Mesothelial cell of epicardium (in vitro differentiated cells): ENCODE results near the gene SEPTIN6. TPM values are rescaled to one million over a fixed set of nuclear protein-coding genes. Genes with fewer than 3 reads are reported as not detected.
"Not testable (repeated sequence)": the region's sequence is repeated elsewhere in the genome, so short reads cannot be mapped to it uniquely, and the experiment has no call there.

ENCODE experiments used
- DNase-seq, 2 experiments: peaks; one replicate each; pipeline ENCODE4 v3.0.0; 2021; ENCODE audit warnings: low spot score in 2 of 2; ENCODE audit not compliant: unreplicated experiment in 2 of 2
- H3K27ac Mint-ChIP-seq: 2 replicates; pipeline ENCODE4 v1.8.0; 2021; ENCODE audit warnings: mixed read lengths
- H3K27me3 Mint-ChIP-seq: 2 replicates; pipeline ENCODE4 v1.8.0; 2021; ENCODE audit warnings: low read depth, mixed read lengths
- H3K36me3 Mint-ChIP-seq: 2 replicates; pipeline ENCODE4 v1.8.0; 2021; ENCODE audit warnings: mixed read lengths
- H3K4me1 Mint-ChIP-seq: 2 replicates; pipeline ENCODE4 v1.8.0; 2021; ENCODE audit warnings: mixed read lengths
- H3K4me3 Mint-ChIP-seq: 2 replicates; pipeline ENCODE4 v1.8.0; 2021; ENCODE audit warnings: mild to moderate bottlenecking, moderate library complexity, mixed read lengths
- H3K9me3 Mint-ChIP-seq: 2 replicates; pipeline ENCODE4 v1.8.0; 2021; ENCODE audit warnings: mixed read lengths
- CTCF ChIP-seq: fragments of 200-600 bp; sonication (generic); IDR thresholded peaks from one replicate; pipeline ENCODE4 v1.5.0; 2021; ENCODE audit warnings: antibody characterized with exemption; ENCODE audit not compliant: unreplicated experiment
- total RNA-seq: library from RNA; stranded (reverse); gene quantifications from 3 replicates; pipeline ENCODE4 v1.2.1, GENCODE V29; 2021

SEPTIN6 gene
- total RNA-seq, 1 donor from 2014 or later: 62.7 TPM

- Mint-ChIP-seq H3K27me3 (no peaks in the 10 kb centered on the region), H3K27ac (peak overlapping the region; percentile 33), H3K9me3 (peaks cover 3% of the 10 kb centered on the region), H3K4me3 (no peak overlapping the region), H3K4me1 (peaks cover 32% of the 10 kb centered on the region), H3K36me3 (no peaks in the 10 kb centered on the region)
- TF ChIP-seq CTCF: no peak
- DNase-seq: no peak
Measured at GRCh38 chrX:119687661-119688413, 5.1 kb downstream of the SEPTIN6 start.

DNA sequence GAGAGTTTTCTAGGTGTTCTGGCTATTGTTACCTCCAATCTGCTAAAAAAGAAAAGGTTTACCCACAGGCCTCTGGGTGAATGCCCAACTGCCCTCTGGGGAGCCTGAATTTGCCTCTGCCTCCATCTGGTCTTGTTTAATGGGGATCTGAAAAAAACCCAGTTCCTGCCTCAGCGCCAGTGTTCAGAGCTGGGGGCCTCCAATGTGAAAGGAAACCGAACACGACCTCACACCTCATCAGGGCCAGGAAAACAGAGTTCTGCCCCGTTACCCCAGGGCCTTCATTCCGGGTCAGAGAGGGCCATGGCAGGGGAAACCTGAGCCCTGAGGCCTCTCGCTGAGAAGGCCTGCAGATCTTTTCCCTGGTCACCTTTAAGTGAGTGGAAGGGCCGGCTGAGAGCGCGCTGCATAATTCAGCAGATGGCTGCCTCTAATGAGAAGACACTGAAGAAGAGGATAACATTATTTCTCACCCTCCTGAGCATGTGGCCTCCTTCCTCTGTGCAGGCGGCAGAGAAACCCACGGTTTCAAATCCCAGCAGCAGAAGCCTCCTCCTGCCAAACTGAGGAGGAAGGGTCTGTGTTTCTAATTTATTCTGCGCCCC lies 6.8 kb downstream of the SEPTIN6 start:
- Mint-ChIP-seq H3K4me1 (peaks cover 27% of the 10 kb centered on the region), H3K4me3 (no peak overlapping the region), H3K9me3 (peaks cover 6% of the 10 kb centered on the region), H3K27me3 (no peaks in the 10 kb centered on the region), H3K27ac (peak overlapping the region; percentile 93), H3K36me3 (no peaks in the 10 kb centered on the region)
- no peak for DNase-seq
- no peak for TF ChIP-seq CTCF

- peaks cover 21% of the 10 kb centered on the region for H3K4me1 Mint-ChIP-seq
- H3K9me3 Mint-ChIP-seq: peaks cover 10% of the 10 kb centered on the region
- H3K4me3 Mint-ChIP-seq: no peak overlapping the region
- no peak for TF ChIP-seq CTCF
- no peaks in the 10 kb centered on the region for H3K36me3 Mint-ChIP-seq
- no peak for DNase-seq
- peak overlapping the region; percentile 93 for H3K27ac Mint-ChIP-seq
- no peaks in the 10 kb centered on the region for H3K27me3 Mint-ChIP-seq
Measured at GRCh38 chrX:119685225-119686066, 7.5 kb downstream of the SEPTIN6 start.

GRCh38 chrX:119684916-119685224 lies 8.1 kb downstream of the SEPTIN6 start:
- no peak for DNase-seq
- Mint-ChIP-seq H3K4me1 (peaks cover 21% of the 10 kb centered on the region), H3K36me3 (no peaks in the 10 kb centered on the region), H3K27me3 (no peaks in the 10 kb centered on the region), H3K9me3 (peaks cover 10% of the 10 kb centered on the region), H3K27ac (peak overlapping the region; percentile 93), H3K4me3 (no peak overlapping the region)
- TF ChIP-seq CTCF: no peak

GRCh38 chrX:119684312-119684711 lies 8.7 kb downstream of the SEPTIN6 start:
- peaks cover 21% of the 10 kb centered on the region for H3K4me1 Mint-ChIP-seq
- not testable (repeated sequence) for H3K27ac Mint-ChIP-seq, H3K9me3 Mint-ChIP-seq, H3K27me3 Mint-ChIP-seq, H3K4me3 Mint-ChIP-seq, H3K36me3 Mint-ChIP-seq, DNase-seq
